GM12891 (cell line): ENCODE data around the gene PLA2G4F.

Source experiments
- POLR2A ChIP-seq: IDR thresholded peaks from 2 replicates; pipeline ENCODE4 v1.6.1; 2011; ENCODE audit warnings: low read depth, low read length, control low read depth
- POU2F2 ChIP-seq: IDR thresholded peaks from 2 replicates; pipeline ENCODE4 v1.6.1; 2011; ENCODE audit warnings: low read depth, mild to moderate bottlenecking, control low read depth, low read length, moderate library complexity

GRCh38 chr15:42166225-42166940 is 9.9 kb upstream of the PLA2G4F start:
- no peak for TF ChIP-seq POLR2A
- no peak for TF ChIP-seq POU2F2
